Activated CD4-positive, alpha-beta T cell treated with anti-CD3 and anti-CD28 coated beads for 48 hours (primary cell): Measurements from ENCODE around the gene ECI1.

Source experiments
- DNase-seq: peaks from one replicate; pipeline ENCODE4 v3.0.0-alpha.2; 2020

The ECI1 gene

DNA sequence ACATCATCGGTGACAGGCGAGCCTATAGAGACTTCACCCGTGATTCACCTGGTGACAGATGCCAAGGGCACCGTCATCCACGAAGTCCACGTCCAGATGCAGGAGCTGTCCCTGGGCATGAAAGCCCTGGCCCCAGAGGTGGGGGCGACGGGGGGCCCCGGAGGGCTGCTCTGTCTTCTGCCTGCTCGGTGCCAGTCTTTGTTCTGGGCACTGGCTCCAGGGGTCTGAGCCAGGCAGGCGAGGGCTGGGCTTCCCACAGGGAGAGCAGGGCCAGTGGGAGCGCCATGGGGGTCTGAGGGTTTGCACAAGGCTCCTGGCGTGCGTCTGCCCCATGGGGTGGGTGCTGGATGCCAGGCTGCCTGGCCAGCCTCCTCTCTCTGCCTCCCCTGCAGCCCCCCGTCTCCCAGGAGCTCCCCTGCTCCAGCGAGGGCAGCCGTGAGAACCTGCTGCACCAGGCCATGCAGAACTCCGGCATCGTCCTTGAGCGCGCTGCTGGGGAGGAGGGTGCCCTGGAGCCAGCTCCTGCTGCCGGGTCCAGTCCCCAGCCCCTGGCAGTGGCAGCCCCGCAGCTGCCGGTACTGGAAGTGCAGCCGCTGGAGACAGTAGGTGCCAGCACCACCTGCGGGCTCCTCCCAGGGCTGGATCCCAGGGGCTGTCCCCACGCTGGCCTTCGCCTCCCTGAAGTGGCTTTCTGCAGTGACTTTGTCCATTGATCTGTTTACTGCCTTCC is 18.2 kb downstream of the ECI1 start:
- DNase-seq, result no peak

DNA sequence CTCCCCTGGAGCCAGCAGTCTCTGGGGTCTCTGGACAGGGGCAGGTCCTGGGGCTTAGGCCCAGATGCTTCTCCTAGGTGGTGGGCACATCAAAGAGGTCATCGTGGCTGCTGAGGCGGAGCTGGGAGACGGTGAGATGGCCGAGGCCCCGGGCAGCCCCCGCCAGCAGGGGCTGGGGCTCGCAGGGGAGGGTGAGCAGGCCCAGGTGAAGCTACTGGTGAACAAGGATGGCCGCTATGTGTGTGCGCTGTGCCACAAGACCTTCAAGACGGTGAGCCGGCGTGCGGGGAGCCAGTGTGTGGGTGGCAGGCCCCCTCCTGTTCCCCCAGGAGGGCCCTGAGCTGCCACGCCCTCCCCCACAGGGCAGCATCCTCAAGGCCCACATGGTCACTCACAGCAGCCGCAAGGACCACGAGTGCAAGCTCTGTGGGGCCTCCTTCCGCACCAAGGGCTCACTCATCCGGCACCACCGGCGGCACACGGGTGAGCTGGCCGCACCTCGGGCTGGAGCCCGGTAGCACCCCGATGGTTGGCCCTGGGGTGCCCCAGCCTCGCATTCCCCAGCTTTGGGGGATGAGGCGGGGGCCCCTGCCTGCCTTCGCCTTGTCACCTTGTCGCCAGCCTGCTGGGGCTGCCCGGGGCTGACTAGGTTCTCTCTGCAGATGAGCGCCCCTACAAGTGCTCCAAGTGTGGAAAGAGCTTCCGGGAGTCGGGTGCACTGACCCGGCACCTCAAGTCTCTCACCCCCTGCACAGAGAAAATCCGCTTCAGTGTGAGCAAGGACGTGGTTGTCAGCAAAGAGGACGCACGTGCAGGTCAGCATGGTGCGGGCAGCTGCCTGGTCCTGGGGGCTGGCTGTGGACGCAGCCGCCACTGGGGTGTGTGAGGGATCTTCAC is 19.0 kb downstream of the ECI1 start:
- DNase-seq, result no peak

DNA sequence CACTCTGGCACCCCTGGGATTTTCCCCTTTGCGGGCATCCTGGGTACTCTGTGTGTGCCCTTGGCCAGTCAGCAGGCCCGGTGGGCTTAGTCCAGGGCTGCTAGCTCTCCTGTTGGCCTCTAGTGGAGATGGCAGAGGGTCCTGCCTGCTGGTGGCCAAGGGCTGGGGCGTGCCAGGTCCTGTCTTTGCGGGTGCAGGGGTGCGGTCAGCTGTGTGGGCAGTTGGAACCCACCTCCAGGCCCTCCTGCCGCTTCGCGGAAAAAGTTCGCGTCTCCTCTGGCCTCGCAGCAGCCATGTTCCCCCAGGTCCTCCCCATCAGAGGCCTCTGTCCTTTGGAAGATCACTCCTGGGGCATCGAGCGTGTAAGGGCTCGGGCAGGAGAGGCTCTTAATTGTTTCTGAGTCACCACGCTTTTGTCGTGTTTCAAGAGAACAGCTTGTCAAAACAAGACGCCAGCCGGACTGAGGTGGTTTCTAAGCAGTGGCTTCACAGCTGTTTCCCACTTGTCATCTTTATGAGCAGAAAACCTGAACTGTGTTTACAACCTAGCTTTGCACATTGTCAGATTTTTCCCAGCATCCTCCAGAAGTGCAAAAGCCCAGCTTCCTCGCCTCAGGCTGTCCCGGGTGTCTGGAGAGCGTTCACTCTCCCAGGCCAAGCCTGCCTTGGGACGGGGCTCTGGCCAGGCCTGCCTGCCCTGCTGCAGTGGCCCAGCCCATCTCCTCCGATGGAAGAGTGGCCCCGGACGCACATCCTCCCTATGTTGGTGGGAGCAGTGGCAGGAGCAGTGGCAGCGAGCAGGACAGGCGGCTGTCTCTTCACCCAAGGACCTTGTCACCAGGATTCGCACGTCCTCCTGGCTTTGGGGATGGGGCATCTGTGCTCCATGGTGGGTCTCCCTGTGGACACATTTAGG is 20.1 kb downstream of the ECI1 start:
- no peak for DNase-seq

DNA sequence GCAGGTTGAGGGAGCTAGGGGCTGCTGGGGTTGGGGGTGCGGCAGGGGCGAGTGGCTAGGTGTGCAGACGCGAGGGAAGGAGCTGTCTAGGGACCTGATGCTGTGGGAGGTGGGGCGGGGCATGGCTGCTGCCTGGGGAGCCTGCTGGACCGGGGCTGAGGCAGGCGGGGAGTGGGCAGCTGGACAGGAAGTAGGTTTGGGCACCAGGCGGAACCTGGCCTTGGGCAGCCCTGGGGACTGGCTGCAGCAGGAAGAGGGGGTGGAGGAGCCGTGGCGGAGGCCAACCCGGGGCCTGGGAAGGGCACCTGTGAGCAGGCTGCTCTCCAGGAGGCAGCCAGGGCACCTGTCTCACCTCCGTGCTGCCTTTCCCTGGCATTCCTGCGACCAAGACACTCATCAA is 21.0 kb downstream of the ECI1 start:
- DNase-seq, result no peak

DNA sequence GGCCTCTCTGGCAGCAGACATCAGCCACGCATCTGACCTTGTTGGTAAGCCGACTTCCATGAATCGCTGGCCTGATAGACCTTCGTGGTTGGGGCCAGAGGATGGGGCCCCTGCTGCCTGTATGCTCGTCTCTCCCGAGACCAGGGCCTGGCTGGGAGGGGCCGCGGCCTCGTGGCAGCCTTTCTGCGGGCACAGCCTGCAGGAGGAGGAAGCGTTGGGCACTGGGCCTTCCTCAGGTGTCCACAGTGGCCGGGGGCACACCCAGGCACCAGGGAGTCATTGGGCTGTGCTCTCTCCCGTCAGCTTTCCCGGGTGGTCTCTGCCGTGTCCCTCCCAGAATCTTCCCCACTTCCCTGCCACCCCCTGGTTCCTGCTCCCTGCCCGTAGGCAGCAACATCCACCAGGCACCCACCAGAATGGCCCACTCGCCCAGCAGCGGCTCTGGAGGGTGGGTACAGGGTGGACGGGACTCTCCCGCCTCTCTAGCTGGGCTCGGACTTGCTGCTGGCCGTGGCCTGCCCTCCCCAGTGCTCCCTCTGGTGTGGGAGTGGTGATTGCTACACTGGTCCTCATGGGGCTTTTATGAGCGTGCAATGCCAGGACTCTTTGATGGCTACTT is 21.6 kb downstream of the ECI1 start:
- DNase-seq, result no peak

DNA sequence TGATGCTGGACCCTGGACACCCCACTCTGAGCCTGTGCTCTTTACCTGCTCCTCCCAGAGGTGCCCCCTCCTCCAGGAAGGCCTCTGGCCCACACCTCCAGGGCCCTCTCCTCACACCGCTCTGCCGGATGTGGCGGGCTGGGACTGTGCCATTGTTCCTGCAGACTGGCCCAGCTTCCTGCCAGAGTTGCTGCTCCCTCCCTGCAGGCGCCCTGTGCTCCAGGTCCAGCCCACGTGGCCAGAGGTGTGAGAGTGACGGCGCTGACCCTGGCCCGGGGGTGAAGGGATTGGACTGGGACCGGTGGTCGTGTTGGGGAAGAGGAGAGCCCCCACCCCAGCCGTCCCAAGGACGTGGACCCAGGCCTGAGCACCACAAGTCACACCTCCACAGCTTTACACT is 22.3 kb downstream of the ECI1 start:
- DNase-seq, result no peak

DNA sequence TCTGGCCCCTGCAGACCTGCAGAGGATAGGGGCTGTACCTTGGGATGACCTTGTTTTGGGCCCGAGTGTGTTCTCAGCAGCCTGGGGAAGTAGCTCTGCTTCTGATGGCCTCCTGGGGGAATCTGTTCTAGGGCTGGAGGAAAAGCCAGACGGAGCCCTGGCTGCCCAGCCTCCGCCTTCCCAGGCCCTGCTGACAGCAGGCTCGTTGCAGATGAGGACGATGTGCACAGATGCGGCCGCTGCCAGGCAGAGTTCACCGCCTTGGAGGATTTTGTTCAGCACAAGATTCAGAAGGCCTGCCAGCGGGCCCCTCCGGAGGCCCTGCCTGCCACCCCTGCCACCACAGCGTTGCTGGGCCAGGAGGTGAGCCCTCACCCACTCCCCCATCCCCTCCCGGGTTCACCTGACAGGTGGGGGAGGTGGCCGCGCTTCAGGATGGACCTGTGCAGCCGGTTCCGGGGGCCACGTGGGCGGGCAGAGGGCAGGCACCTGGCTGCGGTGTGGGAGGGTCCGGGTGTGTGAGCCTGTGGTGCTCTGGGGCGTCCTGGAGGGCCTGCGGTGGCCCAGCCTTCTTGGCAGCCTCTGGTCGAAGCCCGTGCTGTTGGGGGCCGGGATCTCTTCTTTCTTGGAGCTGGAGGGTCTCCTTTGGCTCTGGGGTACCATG is 23.1 kb downstream of the ECI1 start:
- no peak for DNase-seq

DNA sequence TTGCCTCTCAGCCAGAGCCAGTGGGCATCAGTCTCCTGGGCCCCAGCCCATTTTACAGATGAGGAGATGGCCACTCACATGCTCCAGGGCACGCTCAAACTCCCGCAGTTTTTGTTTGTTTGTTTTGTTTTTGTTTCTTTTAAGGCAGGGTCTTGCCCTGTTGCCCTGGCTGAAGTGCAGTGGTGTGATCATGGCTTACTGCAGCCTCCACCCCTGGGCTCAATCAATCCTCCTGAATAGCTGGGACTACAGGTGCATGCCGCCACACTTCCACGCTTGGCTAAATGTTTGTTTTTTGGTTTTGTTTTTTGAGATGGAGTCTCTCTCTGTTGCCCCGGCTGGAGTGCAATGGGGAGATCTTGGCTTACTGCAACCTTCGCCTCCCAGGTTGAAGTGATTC is 24.5 kb downstream of the ECI1 start:
- DNase-seq, result no peak

DNA sequence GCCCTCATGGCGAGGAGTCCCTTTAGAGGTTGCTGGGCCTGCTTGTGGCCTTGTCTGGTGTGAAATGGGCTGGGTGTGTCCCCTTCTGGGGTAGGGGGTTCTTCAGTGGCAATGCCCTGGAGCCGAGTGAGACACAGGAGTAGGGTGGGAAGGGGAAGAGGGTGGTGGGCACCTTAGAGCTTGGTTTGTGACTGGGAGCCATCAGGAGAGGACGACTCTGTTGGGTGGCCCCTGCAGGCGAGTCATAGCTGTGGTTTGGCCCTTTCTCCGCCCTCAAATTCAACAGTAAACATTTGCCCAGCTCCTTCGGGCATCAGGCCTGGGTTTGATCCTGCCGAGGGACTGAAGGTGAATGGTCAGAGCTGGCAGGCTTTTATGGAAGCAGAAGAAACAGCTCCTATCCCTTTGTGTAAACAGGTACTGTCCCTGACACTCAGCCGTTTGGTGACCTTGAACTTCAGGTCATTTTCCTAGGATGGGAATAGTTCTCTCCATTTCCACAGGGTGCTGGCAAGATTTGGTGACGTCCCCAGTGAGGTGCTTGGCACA is 25.1 kb downstream of the ECI1 start:
- DNase-seq, result no peak

DNA sequence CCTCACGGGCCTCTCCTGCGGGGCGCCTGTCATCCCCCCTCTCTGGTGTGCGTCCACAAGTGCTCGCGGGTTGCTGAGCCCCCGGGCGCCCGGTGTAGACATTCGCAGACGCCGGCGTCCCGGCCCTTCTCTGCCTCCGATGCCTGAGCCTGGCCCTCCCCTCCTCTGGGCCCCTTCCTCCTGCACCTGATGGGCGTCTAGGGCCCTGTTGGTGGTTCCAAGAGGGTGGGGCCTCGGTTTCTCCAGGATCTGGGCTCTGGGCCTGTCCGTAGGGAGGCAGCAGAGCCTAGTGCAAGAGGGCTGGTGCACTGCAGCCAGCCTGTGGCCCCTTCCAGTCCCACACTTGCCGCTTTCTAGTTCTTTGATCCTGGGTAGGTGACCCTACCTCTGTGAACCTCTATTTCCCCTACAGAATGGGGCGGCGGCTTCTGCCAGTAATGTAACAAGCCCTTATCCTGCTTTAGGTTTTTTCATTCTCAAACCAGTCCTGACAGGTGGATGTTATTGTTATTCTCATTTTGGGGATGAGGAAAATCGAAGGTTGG is 27.4 kb downstream of the ECI1 start:
- DNase-seq, result peak; percentile 48

DNA sequence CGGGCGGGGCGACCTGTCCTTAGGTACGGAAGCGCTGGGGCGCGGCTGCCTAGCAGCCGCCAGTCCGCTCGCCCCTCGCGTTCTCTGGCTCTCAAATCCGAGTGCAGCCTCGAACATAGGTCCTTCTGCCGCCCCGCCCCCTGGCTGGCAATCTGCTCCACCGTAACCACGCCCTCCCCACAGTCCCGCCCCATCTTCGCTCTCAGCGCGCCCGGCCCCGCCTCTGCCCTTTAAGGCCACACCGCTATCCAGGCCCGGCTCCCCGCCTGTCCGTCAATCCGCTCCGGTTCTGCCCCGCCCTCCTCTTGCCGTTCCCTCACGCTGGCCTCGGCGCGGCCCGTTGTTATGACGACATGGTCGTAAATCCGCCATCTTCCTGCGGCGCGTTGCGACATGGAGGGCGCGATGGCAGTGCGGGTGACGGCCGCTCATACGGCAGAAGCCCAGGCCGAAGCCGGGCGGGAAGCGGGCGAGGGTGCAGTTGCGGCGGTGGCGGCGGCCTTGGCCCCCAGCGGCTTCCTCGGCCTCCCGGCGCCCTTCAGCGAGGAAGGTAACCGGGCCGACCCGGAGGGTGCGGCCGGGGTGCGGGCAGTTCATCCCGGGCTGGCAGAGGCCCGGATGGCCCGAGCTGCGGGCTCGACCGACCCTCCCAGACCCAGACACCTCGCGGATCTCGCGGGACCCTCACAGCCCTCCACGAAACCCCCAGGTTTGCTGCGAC is 28.0 kb downstream of the ECI1 start, which contains the start of gene E4F1:
TSS of gene E4F1 (plus strand) at position 371 of the 721 bp plus-strand sequence. CDS start at position 394, 23 bp downstream.
- DNase-seq, result peak; percentile 100

DNA sequence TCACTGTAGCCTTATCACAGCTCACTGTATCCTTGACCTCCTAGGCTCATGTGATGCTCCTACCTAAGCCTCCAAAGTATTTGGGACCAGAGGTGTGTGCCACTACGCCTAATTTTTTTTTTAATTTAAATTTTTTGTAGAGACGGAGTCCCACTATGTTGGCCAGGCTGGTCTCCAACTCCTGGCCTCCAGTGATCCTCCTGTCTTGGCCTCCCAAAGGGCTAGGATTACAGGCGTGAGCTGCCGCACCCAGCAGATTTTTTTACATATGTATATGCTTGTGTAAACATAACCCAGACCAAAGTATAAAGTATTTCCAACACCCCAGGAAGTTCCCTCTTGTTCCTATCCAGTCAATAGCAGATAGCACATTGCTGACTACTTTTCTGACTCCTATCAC is 35.1 kb downstream of the ECI1 start:
- DNase-seq, result no peak

DNA sequence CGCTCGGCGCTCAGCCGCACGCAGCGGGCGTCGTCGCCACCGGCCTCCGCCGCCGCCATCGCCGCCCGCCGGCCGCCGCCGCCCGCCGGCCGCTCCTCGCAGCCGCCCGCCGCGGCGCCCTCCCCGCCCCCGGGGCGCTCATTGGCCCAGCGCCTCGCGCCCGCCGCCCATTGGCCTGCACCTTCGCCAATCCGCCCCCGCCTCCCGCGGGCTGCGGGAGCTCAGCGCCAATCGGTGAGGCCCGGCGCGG is 36.7 kb downstream of the ECI1 start, which contains the start of gene PGP:
TSS of gene PGP (minus strand) at position 122 of the 250 bp plus-strand sequence. CDS start at position 59, 63 bp downstream.
- no peak for DNase-seq

DNA sequence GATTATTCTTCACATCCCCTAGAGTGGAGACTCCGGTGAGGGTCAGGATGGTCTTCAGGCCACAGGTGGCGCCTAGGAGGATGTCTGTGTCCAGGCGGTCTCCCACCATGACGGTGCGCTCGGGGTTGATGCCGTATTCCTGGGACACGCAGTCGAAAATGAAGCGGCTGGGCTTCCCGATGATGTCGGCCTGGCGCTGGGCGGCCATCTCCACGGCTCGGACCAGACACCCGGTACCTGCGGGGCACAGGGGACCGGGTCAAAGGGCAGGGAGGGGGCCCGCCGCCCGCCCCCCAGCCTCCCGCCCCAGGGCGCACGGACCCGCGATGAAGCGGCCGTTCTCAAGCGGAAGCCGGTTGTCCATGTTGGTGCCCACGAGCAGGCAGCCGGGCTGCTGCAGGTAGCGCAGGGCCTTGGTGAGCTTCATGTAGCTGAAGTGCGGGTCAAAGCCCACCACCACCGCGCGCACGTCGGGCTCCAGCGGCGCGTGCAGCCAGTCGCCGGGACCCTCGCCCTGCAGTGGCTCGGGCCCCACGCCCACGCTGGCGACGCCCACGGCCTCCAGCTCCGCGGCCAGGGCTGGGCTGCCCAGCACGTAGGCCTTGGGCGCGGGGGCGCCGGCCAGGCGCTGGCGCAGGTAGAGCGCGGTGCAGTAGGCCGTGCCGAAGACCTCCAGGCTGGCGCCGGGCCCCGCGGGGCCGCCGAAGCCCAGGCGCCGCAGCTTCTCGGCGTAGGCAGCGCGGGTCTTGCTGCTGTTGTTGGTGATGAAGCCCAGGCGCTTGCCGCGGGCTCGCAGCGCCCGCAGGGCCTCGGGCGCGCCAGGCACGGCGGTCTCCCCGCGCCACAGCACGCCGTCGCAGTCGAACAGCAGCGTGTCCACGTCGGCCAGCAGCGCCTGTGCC is 37.3 kb downstream of the ECI1 start:
- DNase-seq, result no peak

DNA sequence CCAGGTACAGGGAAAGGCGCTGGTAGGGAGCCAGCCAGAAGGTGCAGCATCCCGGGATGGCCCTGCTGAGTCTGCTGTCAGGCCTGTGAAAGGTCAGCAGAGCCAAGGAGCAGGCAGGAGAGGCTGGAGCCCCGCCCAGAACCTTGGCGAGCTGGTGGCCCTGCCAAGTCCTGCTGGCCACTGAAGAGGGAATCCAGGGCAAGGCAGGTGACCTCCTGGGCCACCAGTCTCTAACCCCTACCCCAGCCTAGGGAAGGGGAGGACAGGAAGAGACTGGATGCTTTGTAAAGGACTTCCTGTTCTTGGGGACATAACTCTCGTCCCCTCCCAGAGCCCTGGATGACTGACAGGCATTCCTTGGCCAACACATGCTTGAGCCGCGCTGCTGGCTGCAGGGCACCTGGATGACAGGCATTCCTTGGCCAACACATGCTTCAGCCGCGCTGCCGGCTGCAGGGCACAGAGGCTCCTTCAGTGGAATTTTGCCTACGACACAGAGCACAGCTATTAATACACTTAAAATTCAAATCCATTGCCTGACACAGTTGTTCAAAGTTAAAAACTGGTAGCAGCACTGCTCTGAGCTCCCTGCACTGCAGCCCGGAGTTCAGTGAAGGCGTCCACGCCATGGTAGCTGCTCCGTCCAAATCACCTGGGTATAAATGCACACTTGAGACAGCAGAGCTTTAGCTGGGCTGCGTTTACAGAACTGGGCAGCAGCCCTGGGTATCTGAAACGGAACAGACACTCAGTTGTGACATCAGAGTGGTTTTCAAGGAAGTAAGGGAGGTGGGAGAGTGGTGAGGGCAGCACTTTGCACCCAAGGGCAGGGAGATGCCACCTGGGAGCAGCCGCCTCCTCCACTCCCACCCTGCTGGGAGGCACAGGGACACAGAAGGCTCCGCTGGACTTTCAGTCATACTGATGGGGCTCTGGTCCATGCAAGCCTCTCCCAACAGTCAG is 38.7 kb downstream of the ECI1 start:
- no peak for DNase-seq

DNA sequence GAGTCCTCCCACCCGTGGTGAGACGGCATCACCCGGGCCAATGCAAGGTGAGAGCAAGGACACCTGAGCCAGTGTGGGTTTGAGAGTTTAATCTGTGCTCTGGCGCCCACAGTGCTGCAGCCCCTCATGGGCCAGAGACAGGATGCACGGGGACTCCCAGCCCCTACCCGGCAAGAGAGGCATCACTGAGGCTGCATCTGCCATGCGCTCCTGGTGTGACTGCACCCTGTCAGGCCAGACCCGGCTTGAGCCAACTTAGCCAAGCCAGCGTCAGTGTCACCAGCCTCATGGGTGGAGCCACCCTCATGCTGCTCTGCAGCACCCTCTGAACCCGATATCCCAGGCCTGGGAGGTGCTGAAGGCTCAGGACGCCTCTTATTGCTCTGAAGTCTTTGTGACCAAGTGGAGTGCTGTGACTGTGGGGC is 39.5 kb downstream of the ECI1 start:
- DNase-seq, result no peak

DNA sequence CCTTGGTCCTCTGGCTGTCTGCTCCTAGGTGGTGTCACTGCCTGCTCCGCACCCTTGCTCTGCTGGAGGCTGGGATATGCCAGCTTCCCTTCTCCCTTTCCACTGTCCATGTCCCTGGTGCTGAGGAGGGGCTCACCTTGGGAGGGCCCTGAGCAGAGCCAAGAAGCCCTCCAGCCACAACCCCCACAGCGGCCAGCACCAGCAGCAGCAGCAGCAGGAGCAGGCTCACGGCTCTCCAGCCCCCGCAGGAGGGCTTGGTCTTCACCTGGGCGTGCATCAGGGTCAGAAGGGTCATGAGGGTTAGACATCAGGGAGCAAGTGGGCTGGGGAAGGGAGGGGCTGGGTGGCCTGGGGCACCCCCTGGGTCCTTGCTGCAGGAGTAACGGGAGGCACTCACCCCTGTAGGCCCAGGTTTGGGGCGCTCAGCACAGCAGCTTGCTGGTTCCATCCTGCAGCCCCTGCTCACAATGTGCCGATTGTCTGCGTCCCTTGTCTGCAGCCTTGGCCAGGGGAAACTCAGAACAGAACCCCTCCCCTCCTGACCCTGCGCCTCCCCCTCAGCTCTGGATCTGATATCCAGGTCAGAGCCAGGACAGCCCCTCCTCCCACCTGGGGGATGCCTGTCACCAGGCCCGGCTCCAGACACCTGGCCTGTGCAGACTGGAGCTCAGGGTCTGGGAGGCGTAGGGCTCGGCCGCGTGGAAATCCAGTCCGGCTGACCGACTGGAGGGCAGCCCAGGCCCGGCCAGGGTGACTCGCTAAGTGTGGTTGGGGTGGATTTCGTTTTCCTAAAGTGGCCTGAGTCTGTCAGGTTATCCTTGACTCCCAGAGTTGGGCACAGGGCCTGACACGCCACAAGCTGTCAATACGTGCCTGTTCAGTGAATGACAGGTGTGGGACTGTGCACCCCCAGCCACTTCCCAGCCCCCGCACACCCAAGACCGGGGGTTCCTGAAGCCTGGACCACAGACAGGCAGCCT is 40.7 kb downstream of the ECI1 start, which contains the start of gene BRICD5:
TSS of gene BRICD5 (minus strand) at position 478 of the 980 bp plus-strand sequence. CDS start at position 448, 30 bp downstream.
- no peak for DNase-seq
